Vagina (tissue), 2 donors: ENCODE results near the gene ZNF732. TPM values are rescaled to one million over a fixed set of nuclear protein-coding genes. Genes with fewer than 3 reads are reported as not detected.

Source experiments
- DNase-seq, 2 donors: peaks; one replicate each; pipeline ENCODE4 v3.0.0-alpha.2; 2017; ENCODE audit errors: extremely low spot score in 2 of 2
- H3K27ac ChIP-seq: fragments of 200-600 bp; sonication (generic); one replicate; pipeline ENCODE4 v1.5.1; 2019
- H3K27me3 ChIP-seq: fragments of 200-600 bp; sonication (generic); one replicate; pipeline ENCODE4 v1.5.1; 2019
- H3K36me3 ChIP-seq, 2 donors: fragments of 200-600 bp; sonication (generic); one replicate each; pipeline ENCODE4 v1.5.1; 2017 to 2019
- H3K4me1 ChIP-seq: fragments of 200-600 bp; sonication (generic); one replicate; pipeline ENCODE4 v1.5.1; 2019
- H3K4me3 ChIP-seq, 2 donors: fragments of 200-600 bp; sonication (generic); 1 replicate in 1 of 2; 2 replicates in 1 of 2; pipeline ENCODE4 v1.5.1; 2016 to 2019
- H3K9me3 ChIP-seq: fragments of 200-600 bp; sonication (generic); one replicate; pipeline ENCODE4 v1.5.1; 2019
- POLR2A ChIP-seq, 2 donors: fragments of 450-650 bp; IDR thresholded peaks; one replicate each; pipeline ENCODE4 v1.6.1; 2017; ENCODE audit warnings: antibody characterized with exemption in 2 of 2, mild to moderate bottlenecking in 2 of 2, moderate library complexity in 2 of 2
- POLR2AphosphoS5 ChIP-seq, 2 donors: sonication (generic); formaldehyde crosslinking; IDR thresholded peaks; one replicate each; pipeline ENCODE4 v1.9.0; 2017; ENCODE audit warnings: antibody characterized with exemption in 2 of 2, mild to moderate bottlenecking in 2 of 2, low read depth in 1 of 2; ENCODE audit not compliant: insufficient read depth in 1 of 2
- intact Hi-C: fragments of 100-400 bp; cut with DNase I; formaldehyde crosslinking; loops from one replicate; pipeline ENCODE4 v1.15.1; 2023
- total RNA-seq: library from RNA; depleted of rRNA; stranded (reverse); fragments of >200 nt; gene quantifications from one replicate; pipeline ENCODE4 v1.2.3, GENCODE V29; 2016
- TF ChIP-seq, protein P1 (sequence below), 3 experiments: fragments of 450-650 bp in 2 of 3; fragments of 200-600 bp in 1 of 3; sonication (generic) in 1 of 3; IDR thresholded peaks; one replicate each; pipeline ENCODE4 v1.5.1; 2017 to 2019; ENCODE audit warnings: antibody characterized with exemption in 3 of 3, mild to moderate bottlenecking in 2 of 3, moderate library complexity in 2 of 3

ZNF732 gene
- 0.98 TPM for total RNA-seq

DNA sequence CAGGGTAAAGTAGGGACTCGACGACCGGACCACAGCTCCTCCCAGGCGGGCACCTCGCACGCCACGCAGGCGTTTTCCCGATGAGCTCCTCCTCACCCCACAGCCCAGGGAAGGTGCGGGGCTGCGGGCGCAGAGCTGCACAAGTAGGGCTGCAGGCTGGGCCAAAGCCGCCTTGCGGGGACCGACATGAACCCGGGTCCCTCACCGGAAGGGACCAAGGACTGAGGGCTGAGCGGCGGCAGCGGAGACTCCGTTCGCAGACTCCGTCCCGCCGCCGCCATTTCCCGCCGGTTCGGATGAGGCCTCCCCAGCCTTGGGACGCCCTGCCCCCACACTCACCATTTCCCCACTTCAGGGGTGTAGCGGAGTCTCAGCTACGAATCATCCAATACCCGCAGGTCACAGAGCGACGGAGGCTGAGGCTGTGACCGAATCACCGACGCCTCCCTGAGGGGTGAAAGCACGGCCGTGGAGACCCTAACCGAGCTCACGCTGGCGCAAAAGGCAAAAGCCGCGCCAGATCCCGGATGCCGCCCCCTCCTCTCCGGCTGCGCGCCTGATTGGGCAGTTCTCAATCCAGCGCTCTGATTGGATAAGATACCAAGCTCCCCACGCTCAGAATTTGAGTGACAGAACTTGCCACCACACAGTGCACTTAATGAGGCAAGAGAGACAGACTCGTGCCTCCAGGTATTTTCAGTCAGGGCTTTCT lies at the start of gene ZNF732:
Gene ZNF732 (minus strand): TSS at position 506 of the 712 bp plus-strand sequence. CDS start 164 bp downstream, at position 342.
- H3K4me3 ChIP-seq, result peak within 1 kb of the TSS; percentile 38 to 45
- intact Hi-C loops, result no loop called here
- H3K36me3 ChIP-seq, result no peaks in the 10 kb centered on the region
- no peak for DNase-seq
- TF ChIP-seq POLR2AphosphoS5 (IDR thresholded peaks at IDR 0.05; ENCODE audit: insufficient read depth in 1 of 2, low read depth in 1 of 2) (peak in 1 of 2 donors; percentile 50), POLR2A (IDR thresholded peaks at IDR 0.05) (no peak)
- H3K27ac ChIP-seq, result no peak within 1 kb of the TSS
- no peaks in the 10 kb centered on the region for H3K27me3 ChIP-seq
- H3K9me3 ChIP-seq, result no peaks in the 10 kb centered on the region
- no peaks in the 10 kb centered on the region for H3K4me1 ChIP-seq

DNA sequence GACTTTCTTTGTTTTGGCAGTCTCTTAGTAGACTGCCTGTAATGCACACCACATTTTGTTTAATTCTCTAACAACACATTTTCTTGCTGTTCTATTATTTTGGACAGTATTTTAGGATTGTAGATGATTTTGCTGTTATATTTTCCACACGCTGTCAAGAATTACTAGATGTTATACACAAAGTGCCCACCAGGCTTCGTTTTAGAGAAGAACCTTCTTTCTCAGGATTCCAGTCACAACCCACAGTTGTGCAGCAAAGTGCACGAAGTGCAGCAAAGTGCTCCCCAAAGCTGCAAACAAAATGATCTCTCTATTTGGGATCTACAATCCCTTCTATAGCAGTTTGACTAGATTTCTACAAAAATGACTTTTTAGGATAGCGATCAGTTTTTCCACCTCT lies 34.7 kb upstream of the ZNF732 start:
- TF ChIP-seq, protein P1, sequence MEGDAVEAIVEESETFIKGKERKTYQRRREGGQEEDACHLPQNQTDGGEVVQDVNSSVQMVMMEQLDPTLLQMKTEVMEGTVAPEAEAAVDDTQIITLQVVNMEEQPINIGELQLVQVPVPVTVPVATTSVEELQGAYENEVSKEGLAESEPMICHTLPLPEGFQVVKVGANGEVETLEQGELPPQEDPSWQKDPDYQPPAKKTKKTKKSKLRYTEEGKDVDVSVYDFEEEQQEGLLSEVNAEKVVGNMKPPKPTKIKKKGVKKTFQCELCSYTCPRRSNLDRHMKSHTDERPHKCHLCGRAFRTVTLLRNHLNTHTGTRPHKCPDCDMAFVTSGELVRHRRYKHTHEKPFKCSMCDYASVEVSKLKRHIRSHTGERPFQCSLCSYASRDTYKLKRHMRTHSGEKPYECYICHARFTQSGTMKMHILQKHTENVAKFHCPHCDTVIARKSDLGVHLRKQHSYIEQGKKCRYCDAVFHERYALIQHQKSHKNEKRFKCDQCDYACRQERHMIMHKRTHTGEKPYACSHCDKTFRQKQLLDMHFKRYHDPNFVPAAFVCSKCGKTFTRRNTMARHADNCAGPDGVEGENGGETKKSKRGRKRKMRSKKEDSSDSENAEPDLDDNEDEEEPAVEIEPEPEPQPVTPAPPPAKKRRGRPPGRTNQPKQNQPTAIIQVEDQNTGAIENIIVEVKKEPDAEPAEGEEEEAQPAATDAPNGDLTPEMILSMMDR (IDR thresholded peaks at IDR 0.05), result no peak
- no peak for TF ChIP-seq POLR2AphosphoS5 (IDR thresholded peaks at IDR 0.05; ENCODE audit: insufficient read depth in 1 of 2, low read depth in 1 of 2)
- TF ChIP-seq POLR2A (IDR thresholded peaks at IDR 0.05), result no peak
- no peak overlapping the region for H3K27ac ChIP-seq

DNA sequence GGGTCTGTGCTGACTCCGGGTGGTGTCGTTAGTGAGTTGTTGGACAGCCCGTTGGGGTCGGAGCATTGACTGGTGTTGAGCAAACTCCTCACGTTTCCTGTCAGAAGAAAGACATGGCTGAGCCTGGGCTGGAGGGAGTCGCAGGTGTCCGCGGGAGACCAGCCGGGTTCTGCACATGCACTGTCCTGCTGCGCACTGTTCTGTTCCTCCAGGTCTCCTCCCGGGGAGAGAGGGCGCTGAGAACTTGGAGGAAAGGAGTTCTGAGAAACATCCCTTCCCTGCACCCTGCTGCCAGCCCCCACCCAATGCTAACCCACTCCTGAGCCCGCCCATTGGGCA lies 33.5 kb upstream of the ZNF732 start:
- DNase-seq, result no peak
- Histone ChIP-seq H3K27me3 (no peaks in the 10 kb centered on the region), H3K4me3 (peak overlapping the region; percentile 96 to 99), H3K36me3 (peaks cover 0 to 9% of the 10 kb centered on the region in 2 donors), H3K27ac (no peak overlapping the region), H3K9me3 (no peaks in the 10 kb centered on the region), H3K4me1 (peaks cover 21% of the 10 kb centered on the region)
- intact Hi-C loops, result no loop called here
- TF ChIP-seq, protein P1 (IDR thresholded peaks at IDR 0.05), result no peak
- no peak for TF ChIP-seq POLR2AphosphoS5 (IDR thresholded peaks at IDR 0.05; ENCODE audit: insufficient read depth in 1 of 2, low read depth in 1 of 2)
- TF ChIP-seq POLR2A (IDR thresholded peaks at IDR 0.05), result no peak

More for the DNA sequence above, 34.7 kb upstream of the ZNF732 start:
- Histone ChIP-seq H3K27me3 (no peaks in the 10 kb centered on the region), H3K4me1 (peaks cover 21% of the 10 kb centered on the region), H3K36me3 (peaks cover 0 to 22% of the 10 kb centered on the region in 2 donors), H3K9me3 (no peaks in the 10 kb centered on the region), H3K4me3 (no peak overlapping the region)
- no peak for DNase-seq
- intact Hi-C loops, result no loop called here

DNA sequence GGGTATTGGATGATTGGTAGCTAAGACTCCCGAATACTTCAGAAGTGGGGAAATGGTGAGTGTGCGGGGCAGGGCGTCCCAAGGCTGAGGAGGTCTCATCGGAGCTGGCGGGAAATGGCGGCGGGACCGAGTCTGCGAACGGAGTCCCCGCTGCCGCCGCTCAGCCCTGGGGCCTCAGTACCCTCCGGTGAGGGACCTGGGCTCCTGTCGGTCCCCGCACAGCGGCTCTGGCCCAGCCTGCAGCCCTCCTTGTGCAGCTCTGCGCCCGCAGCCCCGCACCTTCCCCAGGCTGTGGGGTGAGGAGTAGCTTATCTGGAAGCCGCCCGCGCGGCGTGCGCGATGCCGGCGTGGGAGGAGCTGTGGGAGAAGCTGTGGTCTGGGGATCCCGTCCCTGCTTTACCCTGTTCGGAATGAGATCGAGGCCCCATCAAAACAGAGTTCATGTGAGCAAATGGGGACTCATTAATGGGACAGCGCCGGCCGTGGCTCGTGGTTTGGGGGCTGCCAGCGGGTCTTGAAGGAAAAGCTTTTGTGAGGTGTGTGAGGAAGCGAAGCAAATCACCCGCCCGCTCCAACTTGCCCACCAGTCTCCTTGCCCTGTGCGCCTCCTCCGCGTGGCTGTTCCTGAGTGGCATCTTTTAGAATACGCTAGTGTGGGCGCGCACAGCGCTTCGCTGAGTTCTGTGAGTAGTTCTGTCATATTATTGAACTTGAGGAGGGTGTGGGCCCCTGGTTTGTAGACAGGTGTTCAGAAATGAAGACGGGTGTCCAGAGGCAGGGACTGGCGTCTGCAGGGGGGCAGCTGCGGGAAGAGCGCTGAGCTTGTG lies 32.9 kb upstream of the ZNF732 start:
- intact Hi-C loops, result no loop called here
- H3K27ac ChIP-seq, result peak overlapping the region; percentile 92
- peak overlapping the region; percentile 96 to 99 for H3K4me3 ChIP-seq
- no peak for DNase-seq
- H3K4me1 ChIP-seq, result peaks cover 21% of the 10 kb centered on the region
- H3K9me3 ChIP-seq, result no peaks in the 10 kb centered on the region
- no peaks in the 10 kb centered on the region for H3K27me3 ChIP-seq
- H3K36me3 ChIP-seq, result peaks cover 0 to 6% of the 10 kb centered on the region in 2 donors
- TF ChIP-seq, protein P1 (IDR thresholded peaks at IDR 0.05), result no peak
- TF ChIP-seq POLR2AphosphoS5 (IDR thresholded peaks at IDR 0.05; ENCODE audit: insufficient read depth in 1 of 2, low read depth in 1 of 2), result peak in 1 of 2 donors; percentile 76

DNA sequence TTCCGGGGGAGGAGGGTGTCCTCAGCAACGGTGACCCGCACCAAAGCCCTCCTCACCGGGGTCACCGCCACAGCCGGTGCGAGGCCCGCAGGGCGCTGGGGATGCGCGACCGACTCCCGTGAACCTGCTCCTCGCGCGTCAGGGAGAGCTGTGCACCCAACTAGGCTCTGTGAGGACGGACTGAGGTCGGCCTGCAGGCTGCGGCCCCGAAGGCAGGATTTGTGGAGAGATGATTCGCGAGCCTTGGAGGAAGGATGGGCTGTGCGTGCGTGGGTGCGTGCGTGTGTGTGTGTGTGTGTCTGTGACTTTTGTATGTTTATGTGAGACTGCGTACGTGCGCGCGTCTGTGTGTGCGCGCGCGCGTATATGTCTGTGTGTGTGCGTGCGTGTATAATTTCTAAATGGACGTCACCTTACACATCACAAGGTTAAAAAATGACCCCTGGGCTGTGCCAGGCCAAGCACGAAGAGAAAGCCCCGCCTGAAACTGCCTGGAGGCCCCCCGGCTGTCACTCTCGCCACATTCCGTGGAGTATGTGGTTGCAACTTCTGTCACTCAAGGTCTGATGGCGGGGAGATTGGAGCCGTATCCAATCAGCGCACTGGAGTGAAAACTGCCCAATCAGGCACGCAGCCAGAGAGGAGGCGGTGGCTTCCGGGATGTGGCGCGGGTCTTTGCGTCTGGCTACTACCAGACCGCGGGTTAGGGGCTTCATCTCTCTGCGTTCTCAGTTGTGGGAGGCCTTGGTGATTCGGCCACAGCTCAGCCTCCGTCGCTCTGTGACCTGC lies 32.1 kb upstream of the ZNF732 start, which contains the start of gene ZNF141:
Gene ZNF141 (plus strand): TSS at position 672 of the 789 bp plus-strand sequence. CDS start 170 bp downstream, outside the sequence.
- DNase-seq, result peak in 1 of 2 donors; percentile 99
- H3K4me3 ChIP-seq, result peak within 1 kb of the TSS; percentile 96 to 99
- TF ChIP-seq POLR2AphosphoS5 (IDR thresholded peaks at IDR 0.05; ENCODE audit: insufficient read depth in 1 of 2, low read depth in 1 of 2) (peak; percentile 96 to 97), POLR2A (IDR thresholded peaks at IDR 0.05) (peak in 1 of 2 donors; percentile 59)
- TF ChIP-seq, protein P1 (IDR thresholded peaks at IDR 0.05), result no peak
- peak within 1 kb of the TSS; percentile 92 for H3K27ac ChIP-seq
- peaks cover 21% of the 10 kb centered on the region for H3K4me1 ChIP-seq
- H3K36me3 ChIP-seq, result peaks cover 0 to 4% of the 10 kb centered on the region in 2 donors
- intact Hi-C loops, result no loop called here
- no peaks in the 10 kb centered on the region for H3K9me3 ChIP-seq
- no peaks in the 10 kb centered on the region for H3K27me3 ChIP-seq
